HG02623 (cell line): Measurements from ENCODE around the gene SLC12A5.

Source experiments
- ATAC-seq: cut with Tn5 transposase; IDR thresholded peaks from one replicate; pipeline ENCODE4 v1.9.1; 2021; ENCODE audit warnings: moderate library complexity; ENCODE audit not compliant: unreplicated experiment

SLC12A5 gene

GRCh38 chr20:46025376-46025783 is 3.6 kb upstream of the SLC12A5 start:
- ATAC-seq, result no peak

GRCh38 chr20:46027245-46027853 is 1.7 kb upstream of the SLC12A5 start:
- no peak for ATAC-seq

- no peak for ATAC-seq
Measured at GRCh38 chr20:46028110-46028509, 905 bp upstream of the SLC12A5 start.

DNA sequence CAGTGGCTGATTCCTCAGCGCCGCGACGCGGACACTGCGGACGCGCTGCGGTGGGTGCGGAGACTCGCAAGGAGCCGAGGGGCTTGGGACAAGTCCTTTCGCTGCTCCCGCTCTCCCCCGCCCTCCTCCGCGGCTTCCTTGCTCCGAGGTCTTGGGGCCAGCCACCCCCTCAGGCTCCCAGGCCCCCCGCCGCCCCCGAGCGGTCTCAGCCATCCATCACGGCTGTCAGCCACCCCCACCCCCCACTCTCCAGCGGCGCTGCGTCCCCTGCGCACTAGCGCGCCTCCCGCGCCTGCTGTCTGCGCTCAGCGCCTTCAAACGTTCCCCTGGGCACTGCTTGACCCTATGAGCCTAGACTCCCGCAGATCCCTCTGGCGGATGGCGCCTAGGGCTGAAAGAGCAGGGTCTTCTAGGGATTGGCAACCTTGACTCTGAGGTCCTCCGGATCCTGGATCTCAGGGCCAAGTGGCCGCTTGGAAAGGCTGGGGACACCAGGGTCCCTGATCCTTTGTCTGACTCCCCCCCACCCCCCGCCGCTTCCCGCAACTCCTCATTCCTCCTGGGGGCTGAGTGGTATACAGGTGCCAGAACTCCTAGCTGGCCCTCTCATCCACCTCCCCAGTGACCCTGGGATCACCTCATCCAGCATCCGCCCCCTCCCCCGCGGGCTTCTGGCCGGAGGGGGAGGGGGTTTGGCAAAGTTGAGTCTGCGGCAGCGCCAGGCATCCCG is 1.4 kb downstream of the SLC12A5 start:
- ATAC-seq, result no peak

- no peak for ATAC-seq
Measured at GRCh38 chr20:46031014-46031569, 2.1 kb downstream of the SLC12A5 start.

- ATAC-seq, result no peak
Measured at GRCh38 chr20:46031701-46032254, 2.8 kb downstream of the SLC12A5 start.

DNA sequence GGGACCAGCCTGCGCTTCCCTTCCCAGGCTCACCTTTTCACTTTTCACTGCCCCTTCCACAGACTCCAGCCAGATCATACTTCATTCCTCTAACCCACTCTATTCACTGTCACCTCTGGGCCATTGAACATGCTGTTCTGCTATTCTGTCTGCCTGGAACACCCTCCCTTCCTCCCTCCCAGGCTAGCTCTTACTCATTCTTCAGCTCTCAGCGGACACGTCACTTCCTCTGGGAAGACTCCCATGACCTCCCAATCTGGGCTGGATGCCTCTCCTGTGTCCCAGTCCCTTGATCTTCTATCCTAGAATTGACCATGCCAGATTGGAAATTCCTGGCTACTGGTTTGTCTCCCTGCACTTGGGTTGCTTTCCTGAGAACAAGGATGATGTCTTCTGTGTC is 5.0 kb downstream of the SLC12A5 start:
- no peak for ATAC-seq

DNA sequence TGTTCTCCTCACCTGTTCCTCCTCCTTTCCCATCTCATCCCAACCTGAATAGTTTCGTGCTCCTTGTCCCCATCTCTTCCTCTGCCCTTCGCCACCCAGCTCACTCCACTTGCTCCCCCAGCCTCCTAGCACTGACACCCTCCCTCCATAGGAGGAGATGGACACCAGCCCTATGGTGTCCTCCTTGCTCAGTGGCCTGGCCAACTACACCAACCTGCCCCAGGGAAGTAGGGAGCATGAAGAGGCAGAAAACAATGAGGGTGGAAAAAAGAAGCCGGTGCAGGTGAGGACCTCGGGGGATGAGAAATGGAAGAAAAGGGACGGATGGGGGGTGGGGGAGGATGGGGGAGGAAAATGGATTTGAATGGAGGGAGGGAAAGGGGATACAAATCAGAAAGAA is 6.2 kb downstream of the SLC12A5 start:
- ATAC-seq, result no peak

- ATAC-seq, result no peak
Measured at GRCh38 chr20:46035713-46036112, 6.7 kb downstream of the SLC12A5 start.

GRCh38 chr20:46036370-46036769 is 7.4 kb downstream of the SLC12A5 start:
- ATAC-seq, result no peak

DNA sequence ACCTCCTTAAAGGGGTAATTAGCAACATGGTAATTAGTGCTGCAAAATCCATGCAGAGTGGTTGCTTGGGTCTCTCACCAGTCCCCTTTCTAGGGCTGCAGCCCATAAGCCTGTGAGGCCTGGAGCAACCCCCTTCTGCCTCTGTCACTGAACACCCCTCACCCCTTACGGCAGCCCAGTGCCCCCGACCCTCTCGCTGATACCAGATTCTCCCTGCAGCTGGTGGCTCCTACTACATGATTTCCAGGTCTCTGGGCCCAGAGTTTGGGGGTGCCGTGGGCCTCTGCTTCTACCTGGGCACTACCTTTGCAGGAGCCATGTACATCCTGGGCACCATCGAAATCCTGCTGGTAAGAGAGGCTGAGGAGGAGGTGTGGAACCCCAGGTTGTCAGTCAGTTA is 8.0 kb downstream of the SLC12A5 start:
- ATAC-seq, result no peak

- no peak for ATAC-seq
Measured at GRCh38 chr20:46040902-46041535, 12.0 kb downstream of the SLC12A5 start.

- ATAC-seq, result no peak
Measured at GRCh38 chr20:46043556-46043955, 14.5 kb downstream of the SLC12A5 start.

GRCh38 chr20:46044896-46045295 is 15.9 kb downstream of the SLC12A5 start:
- ATAC-seq, result no peak

- ATAC-seq, result no peak
Measured at GRCh38 chr20:46046588-46047310, 17.7 kb downstream of the SLC12A5 start.

GRCh38 chr20:46047821-46048220 is 18.8 kb downstream of the SLC12A5 start:
- no peak for ATAC-seq

DNA sequence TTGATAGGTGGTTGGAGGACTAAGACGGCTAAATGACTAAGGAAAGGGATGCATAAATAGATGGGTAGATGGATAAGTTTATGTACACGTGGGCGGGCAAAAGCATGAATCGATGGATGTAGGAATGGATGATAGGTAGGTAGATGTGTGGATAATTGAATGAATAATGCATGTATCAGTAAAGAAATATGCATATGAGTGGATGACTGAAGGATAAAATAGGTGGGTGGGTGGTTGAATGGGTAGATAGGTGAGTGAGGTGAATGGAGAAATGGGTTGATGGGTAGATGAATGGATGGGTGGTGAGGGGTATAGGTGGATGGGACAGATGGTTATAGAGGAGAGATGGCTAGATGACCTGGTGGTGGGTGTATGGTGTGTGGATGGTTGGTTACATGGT is 20.2 kb downstream of the SLC12A5 start:
- no peak for ATAC-seq

DNA sequence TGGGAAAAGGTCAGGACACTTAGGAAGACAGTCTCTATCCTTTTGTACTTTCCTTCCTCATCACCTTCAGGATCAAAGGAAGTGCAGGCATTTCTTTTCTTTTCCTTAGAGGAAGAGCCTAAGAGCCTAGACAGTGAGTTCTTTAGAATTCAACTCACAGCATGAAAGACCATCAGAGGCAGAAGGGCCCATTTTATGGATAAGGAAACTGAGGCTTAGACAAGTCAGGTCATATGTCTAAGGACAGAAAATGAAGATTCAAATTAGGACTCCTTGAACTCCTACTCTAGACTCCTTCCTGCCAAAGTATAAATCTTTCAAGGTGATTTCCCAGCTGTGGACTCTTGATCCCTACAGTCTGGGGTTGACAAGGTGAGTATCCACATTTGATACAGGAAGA is 20.8 kb downstream of the SLC12A5 start:
- no peak for ATAC-seq

- ATAC-seq, result no peak
Measured at GRCh38 chr20:46050444-46050843, 21.4 kb downstream of the SLC12A5 start.

DNA sequence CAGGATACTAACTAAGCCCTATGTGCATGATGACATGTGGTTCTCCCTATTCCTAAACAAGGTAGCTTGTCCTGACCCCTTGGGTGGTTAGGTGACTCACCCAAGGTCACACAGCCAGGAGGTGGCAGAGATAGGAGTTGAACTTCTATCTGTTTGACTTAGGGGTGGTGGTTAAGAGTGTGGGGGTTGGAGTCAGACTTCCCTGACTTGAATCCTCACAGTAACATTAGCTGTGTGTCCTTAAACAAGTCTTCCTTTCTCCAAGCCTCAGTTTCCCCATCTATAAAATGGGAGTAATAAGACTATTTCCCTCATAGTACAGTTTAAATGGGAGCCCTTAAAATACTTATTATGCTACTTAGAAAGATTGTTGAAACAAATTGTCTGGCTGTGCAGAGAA is 21.9 kb downstream of the SLC12A5 start:
- ATAC-seq, result no peak
